NCI-H1105 (cell line): ENCODE data around the gene TPRG1.

Source experiments
- DNase-seq: peaks from one replicate; lab custom pipeline; 2025; lab: John Stamatoyannopoulos, UW

Gene TPRG1

GRCh38 chr3:189355481-189356201 is 183.9 kb downstream of the TPRG1 start:
- no peak for DNase-seq

- DNase-seq, result no peak
Observed at GRCh38 chr3:189360291-189360690, 188.5 kb downstream of the TPRG1 start.

- DNase-seq, result no peak
Observed at GRCh38 chr3:189361103-189361835, 189.5 kb downstream of the TPRG1 start.

- no peak for DNase-seq
Observed at GRCh38 chr3:189363590-189364255, 192.0 kb downstream of the TPRG1 start.

- no peak for DNase-seq
Observed at GRCh38 chr3:189365609-189366564, 194.1 kb downstream of the TPRG1 start.

- no peak for DNase-seq
Observed at GRCh38 chr3:189368384-189368783, 196.6 kb downstream of the TPRG1 start.

- DNase-seq, result no peak
Observed at GRCh38 chr3:189369636-189370035, 197.9 kb downstream of the TPRG1 start.

- peak; percentile 23 for DNase-seq
Observed at GRCh38 chr3:189372243-189372642, 200.5 kb downstream of the TPRG1 start.
